GM18520 (cell line): ENCODE results near the gene SIX5.

Source experiments
- ATAC-seq: cut with Tn5 transposase; IDR thresholded peaks from one replicate; pipeline ENCODE4 v1.9.1; 2021; ENCODE audit not compliant: unreplicated experiment

SIX5 gene

GRCh38 chr19:45793178-45793564, 24.1 kb upstream of the SIX5 start:
- ATAC-seq: no peak

DNA sequence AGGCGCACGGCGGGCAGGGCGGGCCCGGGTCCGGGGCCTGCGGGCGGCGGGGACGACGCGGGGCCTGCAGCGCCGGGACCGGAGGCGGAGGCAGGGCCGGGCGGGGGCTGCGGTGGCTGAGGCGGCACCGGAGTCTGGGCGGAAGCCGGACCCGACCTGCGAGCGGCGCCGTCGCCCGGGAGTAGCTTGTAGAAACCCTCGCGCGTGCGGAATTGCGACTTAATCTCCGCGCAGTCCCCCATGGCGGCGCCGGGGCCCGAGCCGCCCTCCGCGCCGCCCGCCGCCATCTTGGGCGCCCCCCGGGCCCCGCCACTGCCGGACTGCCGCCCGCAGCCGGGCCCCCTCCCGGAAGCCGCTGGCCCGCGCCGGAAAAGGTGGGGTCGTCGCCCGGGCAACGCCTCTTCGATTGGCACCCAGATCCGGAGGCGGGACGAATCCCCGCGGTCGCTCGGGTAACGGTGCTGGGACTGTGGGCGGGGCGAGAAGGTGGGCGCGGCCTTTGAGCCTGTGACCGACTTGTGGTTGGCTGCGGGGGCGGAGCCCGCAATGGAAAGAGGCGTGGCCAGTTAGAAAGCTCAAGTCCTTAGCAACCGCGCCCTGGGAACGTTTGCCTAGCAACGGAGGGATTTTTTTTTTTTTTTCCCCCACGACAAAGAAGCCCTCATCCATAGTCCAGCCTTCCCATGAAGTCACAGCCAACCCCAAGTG, 23.6 kb upstream of the SIX5 start, which contains the start of gene DMWD:
Gene DMWD, minus strand, starts transcription at position 376 of the 708 bp plus-strand sequence. Its CDS starts 89 bp downstream, at position 287.
- ATAC-seq: peak; percentile 94

- ATAC-seq: no peak
Observed at GRCh38 chr19:45791744-45792469, 22.9 kb upstream of the SIX5 start.

- no peak for ATAC-seq
Observed at GRCh38 chr19:45790942-45791341, 21.9 kb upstream of the SIX5 start.

DNA sequence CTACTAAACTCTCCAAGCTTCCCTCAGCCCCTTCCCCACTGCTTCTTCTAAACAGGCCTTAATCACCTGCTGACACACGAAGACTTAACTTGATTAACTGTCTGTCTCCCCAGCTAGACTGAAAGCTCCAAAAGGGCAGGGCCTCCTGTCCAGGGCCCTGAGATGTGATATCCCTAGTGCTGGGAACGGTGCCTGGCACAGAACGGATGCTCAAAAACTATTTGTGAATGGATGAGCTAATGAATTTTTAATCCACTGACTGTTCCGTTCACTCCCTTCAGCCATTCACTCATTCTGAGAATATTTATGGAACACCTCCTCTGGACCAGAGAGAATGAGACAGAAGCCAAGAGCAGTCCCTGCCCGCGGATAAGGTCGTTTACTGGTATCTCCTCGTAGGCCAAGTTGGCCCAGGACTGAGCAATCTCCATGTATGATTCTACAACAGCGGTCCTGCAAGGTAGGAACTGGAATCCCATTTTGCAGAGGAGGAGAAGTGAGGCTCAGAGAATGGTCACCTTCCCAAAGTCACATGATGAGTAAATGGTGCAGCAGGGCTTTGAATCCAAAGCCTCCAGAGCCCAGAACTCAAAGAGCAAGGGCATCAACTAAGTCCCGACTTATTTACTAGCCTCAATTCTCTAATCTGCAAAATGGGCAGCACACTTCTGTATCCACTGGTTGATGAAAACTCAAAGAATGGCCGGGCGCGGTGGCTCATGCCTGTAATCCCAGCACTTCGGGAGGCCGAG, 20.2 kb upstream of the SIX5 start:
- ATAC-seq: no peak

DNA sequence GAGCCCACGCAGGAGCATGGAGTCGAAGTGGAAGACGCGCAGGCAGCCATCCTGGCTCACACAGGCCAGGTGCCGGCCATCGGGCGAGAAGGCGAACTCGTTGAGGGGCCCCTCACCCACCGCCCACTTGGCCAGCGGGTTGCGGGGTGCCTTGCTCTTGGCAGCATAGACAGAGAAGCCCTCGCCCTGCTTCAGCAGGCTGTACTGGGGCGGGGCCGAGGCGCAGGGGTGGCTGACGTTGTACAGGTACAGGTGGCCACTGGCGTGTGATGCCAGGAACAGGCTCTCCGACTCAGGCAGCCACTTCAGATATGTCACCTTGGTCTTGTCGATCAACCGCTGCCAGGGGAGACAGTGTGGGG, 17.5 kb upstream of the SIX5 start:
- ATAC-seq: no peak

DNA sequence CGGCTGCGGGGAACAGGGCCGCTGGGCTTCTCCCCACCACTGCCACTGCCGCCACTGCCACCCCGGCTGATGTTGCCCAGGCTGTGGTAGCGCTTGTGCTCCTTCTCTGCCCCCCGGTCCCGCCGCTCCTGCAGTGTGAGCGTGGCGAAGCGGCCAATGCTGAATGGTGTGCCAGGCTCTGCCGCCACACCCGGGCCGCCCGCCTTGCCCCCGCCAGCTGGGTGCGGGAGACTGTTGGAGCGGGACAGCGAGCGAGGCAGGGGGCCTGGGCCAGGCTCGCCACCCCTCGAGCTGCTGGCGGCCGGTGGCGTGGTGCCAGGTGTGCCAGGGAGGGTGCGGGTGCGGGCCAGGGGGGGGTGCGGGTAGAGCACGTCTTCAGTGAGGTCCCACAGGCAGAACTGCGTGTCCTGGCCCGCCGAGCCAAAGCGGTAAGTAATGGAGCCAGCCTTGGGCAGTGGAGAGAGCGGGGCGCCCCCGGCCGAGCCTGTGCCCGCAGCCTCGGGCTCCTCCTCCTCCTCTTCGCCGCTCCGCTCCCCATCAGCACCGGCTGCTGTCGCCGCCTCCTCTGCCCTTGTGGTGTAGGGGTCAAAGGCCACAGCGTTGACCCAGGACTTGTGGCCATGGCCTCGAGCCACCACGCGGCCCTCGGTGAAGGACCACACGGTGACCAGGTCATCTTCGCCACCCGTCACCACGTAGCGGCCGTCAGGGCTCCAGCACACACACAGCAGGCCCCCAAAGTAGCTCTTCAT, 16.9 kb upstream of the SIX5 start:
- no peak for ATAC-seq

DNA sequence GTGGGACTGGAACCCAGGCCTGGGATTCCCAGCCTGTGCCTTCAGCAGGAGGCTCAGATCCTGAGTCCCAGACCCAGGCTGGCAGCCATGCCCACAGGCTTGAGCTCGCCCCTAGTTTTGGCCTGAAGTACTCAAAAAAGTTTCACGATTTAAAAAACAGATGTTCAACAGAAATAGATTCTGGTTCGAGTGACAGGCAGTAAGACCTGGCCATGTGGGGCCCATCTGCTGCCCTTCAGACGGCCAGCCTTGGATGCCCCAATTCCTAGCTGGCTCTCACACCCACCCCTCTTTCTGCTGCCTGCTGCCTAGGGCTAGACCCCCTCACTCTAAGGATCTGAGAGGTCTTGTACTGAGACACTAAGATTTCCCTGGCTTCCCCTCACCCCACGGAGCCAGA, 16.0 kb upstream of the SIX5 start:
- ATAC-seq: no peak

DNA sequence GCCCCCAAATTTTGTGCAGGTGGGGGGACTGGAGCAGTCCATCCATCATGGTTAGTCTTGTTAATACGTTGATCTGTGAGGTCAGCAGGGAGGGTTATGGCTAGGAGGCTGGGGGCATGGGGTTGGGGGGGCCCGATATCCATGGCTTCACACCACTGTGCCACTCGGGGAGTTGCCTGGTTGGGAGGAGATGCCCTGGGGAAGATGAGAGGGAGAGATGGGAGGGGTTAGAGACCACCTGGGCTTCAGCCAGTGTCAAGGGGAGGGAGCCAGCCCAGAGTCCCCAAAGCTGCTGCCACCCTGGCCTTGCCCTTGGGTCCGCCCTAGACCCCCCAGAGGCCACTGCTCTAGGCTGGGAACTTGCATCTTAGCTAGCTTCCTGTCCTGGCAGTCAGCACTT, 15.0 kb upstream of the SIX5 start:
- ATAC-seq: no peak

- ATAC-seq: no peak
Observed at GRCh38 chr19:45782820-45783785, 14.1 kb upstream of the SIX5 start.

GRCh38 chr19:45782162-45782691, 13.2 kb upstream of the SIX5 start, which contains the start of gene DMPK:
TSS of gene DMPK (minus strand) at chr19:45782490. CDS start at chr19:45782352, 138 bp downstream.
- ATAC-seq: no peak

- ATAC-seq: no peak
Observed at GRCh38 chr19:45781214-45782161, 12.4 kb upstream of the SIX5 start.

DNA sequence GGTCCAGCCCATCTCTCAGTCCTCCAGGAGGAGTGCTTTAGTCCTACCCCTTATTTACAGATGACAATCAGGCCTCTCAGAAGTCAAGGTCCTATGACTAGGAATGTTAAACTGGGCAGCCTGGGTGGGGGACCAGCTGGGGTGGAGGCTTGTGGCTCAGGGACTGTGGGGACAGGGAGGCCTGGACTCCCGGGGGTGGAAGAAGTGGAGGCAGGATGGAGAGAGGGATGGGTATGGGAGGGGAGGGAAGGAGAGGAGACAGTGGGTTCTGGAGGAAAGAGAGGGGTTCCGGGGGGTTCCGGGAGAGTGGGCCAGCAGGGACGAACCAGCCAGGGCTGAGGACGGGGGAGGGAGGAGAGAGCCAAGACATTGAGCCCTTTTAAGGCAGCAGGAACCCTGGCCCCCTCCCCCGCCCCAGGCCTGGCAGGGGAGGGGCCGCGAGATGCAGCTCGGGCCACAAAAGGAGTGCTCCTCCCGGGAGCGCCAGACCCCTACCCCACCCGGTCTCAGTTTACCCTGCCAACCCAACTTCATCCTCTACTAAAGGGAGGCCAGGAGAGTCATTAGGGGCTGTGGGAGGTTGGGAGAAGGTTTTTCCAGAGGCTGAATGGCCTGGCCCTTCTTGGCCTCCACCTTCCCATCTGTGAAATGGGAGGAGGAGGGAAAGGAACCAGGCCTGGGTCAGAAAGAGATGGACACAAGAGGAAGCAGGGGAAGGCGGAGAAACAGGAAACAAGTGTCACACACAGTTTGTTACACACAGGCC, 11.6 kb upstream of the SIX5 start:
- no peak for ATAC-seq

DNA sequence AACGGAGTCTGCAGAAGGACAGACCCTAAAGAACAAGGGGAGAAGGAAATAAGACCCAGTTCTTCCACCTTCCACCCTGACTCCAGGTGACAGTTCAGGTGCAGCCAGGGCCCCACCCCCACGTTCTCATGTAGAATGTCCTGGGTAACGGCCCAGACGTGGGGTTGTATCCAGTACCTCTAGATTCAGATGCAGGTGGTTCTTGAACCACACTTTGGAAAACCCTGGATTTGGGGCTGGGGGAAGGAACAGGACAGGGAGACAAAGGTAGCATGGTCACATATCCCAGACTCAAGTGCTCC, 11.0 kb upstream of the SIX5 start:
- ATAC-seq: no peak

GRCh38 chr19:45779231-45780145, 10.4 kb upstream of the SIX5 start:
- peak; percentile 49 for ATAC-seq

DNA sequence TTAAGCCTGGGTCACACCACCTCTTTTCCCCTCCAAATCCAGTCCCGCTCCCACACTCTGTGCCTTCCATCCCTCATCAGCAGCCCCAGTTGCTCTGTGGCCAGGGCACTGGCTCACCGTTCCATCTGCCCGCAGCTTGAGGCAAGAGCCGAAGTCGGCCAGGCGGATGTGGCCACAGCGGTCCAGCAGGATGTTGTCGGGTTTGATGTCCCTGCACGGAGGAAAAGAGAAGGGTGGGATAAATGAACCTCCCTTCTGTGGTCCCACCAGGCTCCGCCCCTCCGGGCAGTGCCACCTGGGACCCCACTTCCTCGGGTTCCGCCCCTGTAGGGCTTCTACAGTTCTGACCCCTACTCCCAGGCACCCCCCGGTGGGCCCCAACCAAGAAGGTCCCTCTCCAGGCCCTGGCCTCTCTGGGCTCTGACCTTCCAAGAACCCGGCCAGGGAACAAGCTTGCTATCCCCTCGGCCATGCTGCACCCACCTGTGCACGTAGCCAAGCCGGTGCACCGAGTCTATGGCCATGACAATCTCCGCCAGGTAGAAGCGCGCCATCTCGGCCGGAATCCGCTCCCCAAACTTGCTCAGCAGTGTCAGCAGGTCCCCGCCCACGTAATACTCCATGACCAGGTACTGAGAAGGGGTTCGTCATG, 9.1 kb upstream of the SIX5 start:
- no peak for ATAC-seq
